Colonic mucosa (tissue), 4 donors: ENCODE data around the gene GLYAT. TPM values are rescaled to one million over a fixed set of nuclear protein-coding genes. Genes with fewer than 3 reads are reported as not detected.
"Not testable (repeated sequence)": the region's sequence is repeated elsewhere in the genome, so short reads cannot be mapped to it uniquely, and the experiment has no call there.

Experiments used
- DNase-seq: peaks from one replicate; pipeline ENCODE4 v3.0.0-alpha.2; 2020
- H3K27ac ChIP-seq: fragments of 200-600 bp; one replicate; pipeline ENCODE4 v1.8.0; 2021
- H3K27me3 ChIP-seq: fragments of 200-600 bp; one replicate; pipeline ENCODE4 v1.8.0; 2021
- H3K36me3 ChIP-seq: fragments of 200-600 bp; one replicate; pipeline ENCODE4 v1.8.0; 2021
- H3K4me1 ChIP-seq: fragments of 200-600 bp; one replicate; pipeline ENCODE4 v1.8.0; 2021; ENCODE audit warnings: mild to moderate bottlenecking
- H3K4me3 ChIP-seq: fragments of 200-600 bp; one replicate; pipeline ENCODE4 v1.8.0; 2021
- H3K9ac ChIP-seq, 2 donors: one replicate each; pipeline ENCODE4 v1.7.0; 2013; ENCODE audit warnings: control low read depth in 2 of 2, low read depth in 2 of 2, low read length in 2 of 2
- H3K9me3 ChIP-seq: fragments of 200-600 bp; one replicate; pipeline ENCODE4 v1.8.0; 2021
- intact Hi-C: fragments of 100-400 bp; cut with DNase I; formaldehyde crosslinking; loops from one replicate; pipeline ENCODE4 v1.14.1; 2022
- total RNA-seq, 2 donors: library from RNA; stranded (reverse); fragmentation: NEBNext Ultra II Directional in 1 of 2; extraction: Animal tissue kit (Norgen Biotek cat#: 25700) in 1 of 2; gene quantifications; one replicate each; pipeline ENCODE4 v1.2.1, GENCODE V29; 2021
- TF ChIP-seq, protein P1 (sequence below): fragments of 200-600 bp; IDR thresholded peaks from one replicate; pipeline ENCODE4 v1.8.0; 2022; ENCODE audit warnings: antibody characterized with exemption, mild to moderate bottlenecking
- donor health status: healthy.
- donor health status: DM: no; HTN: no; CAD: no.
- donor health status: DM: no; HTN: no; CAD: no.

GLYAT gene
- total RNA-seq, 2 donors from 2014 or later: not detected

GRCh38 chr11:58711832-58712231 is 19.9 kb downstream of the GLYAT start:
- no peaks in the 10 kb centered on the region for H3K9me3 ChIP-seq
- no peak overlapping the region for H3K27ac ChIP-seq
- no peak overlapping the region for H3K4me3 ChIP-seq
- no peak overlapping the region for H3K9ac ChIP-seq
- H3K36me3 ChIP-seq: no peaks in the 10 kb centered on the region
- TF ChIP-seq, protein P1, sequence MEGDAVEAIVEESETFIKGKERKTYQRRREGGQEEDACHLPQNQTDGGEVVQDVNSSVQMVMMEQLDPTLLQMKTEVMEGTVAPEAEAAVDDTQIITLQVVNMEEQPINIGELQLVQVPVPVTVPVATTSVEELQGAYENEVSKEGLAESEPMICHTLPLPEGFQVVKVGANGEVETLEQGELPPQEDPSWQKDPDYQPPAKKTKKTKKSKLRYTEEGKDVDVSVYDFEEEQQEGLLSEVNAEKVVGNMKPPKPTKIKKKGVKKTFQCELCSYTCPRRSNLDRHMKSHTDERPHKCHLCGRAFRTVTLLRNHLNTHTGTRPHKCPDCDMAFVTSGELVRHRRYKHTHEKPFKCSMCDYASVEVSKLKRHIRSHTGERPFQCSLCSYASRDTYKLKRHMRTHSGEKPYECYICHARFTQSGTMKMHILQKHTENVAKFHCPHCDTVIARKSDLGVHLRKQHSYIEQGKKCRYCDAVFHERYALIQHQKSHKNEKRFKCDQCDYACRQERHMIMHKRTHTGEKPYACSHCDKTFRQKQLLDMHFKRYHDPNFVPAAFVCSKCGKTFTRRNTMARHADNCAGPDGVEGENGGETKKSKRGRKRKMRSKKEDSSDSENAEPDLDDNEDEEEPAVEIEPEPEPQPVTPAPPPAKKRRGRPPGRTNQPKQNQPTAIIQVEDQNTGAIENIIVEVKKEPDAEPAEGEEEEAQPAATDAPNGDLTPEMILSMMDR: no peak
- no peaks in the 10 kb centered on the region for H3K27me3 ChIP-seq
- intact Hi-C loops: loop anchor here (10.0 kb wide), 1 partner anchor 593 kb away; no protein-coding TSS in a partner anchor
- H3K4me1 ChIP-seq: no peaks in the 10 kb centered on the region
- DNase-seq: no peak

GRCh38 chr11:58707767-58708166 is 24.0 kb downstream of the GLYAT start:
- H3K9ac ChIP-seq: no peak overlapping the region
- TF ChIP-seq, protein P1: no peak
- no peak overlapping the region for H3K27ac ChIP-seq
- no peaks in the 10 kb centered on the region for H3K27me3 ChIP-seq
- H3K9me3 ChIP-seq: no peaks in the 10 kb centered on the region
- no peak for DNase-seq
- no peak overlapping the region for H3K4me3 ChIP-seq
- H3K36me3 ChIP-seq: no peaks in the 10 kb centered on the region
- no peaks in the 10 kb centered on the region for H3K4me1 ChIP-seq
- intact Hi-C loops: no loop called here

GRCh38 chr11:58696825-58697224 is 34.9 kb downstream of the GLYAT start:
- DNase-seq, intact Hi-C loops, H3K9me3 ChIP-seq, H3K27ac ChIP-seq, H3K36me3 ChIP-seq, H3K4me3 ChIP-seq, H3K9ac ChIP-seq, H3K27me3 ChIP-seq, H3K4me1 ChIP-seq: not testable (repeated sequence)

- H3K36me3 ChIP-seq: no peaks in the 10 kb centered on the region
- no peak overlapping the region for H3K27ac ChIP-seq
- no peak for DNase-seq
- no peak overlapping the region for H3K9ac ChIP-seq
- H3K9me3 ChIP-seq: no peaks in the 10 kb centered on the region
- no peaks in the 10 kb centered on the region for H3K4me1 ChIP-seq
- intact Hi-C loops: no loop called here
- H3K4me3 ChIP-seq: no peak overlapping the region
- H3K27me3 ChIP-seq: no peaks in the 10 kb centered on the region
- TF ChIP-seq, protein P1: no peak
Observed at GRCh38 chr11:58693026-58693425, 38.7 kb downstream of the GLYAT start.

DNA sequence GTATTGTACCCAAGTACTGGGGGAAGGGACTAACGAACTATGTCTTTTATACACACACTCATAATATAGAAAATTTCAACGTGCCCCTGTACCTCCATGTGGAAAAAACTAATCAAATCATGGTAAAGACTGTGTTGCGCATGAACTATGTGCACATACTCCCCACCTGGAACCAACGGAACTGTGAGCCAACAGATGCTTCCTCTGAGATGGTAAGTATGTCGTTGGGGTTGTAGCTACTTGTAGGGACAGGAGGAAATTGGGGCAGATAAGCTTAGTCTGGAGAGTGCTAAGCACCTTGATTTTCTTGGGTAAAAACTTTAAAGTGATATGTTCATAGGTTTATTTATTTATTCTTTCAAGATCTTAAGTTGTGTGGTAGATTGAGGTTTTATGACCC is 40.1 kb downstream of the GLYAT start:
- no peaks in the 10 kb centered on the region for H3K36me3 ChIP-seq
- intact Hi-C loops: no loop called here

DNA sequence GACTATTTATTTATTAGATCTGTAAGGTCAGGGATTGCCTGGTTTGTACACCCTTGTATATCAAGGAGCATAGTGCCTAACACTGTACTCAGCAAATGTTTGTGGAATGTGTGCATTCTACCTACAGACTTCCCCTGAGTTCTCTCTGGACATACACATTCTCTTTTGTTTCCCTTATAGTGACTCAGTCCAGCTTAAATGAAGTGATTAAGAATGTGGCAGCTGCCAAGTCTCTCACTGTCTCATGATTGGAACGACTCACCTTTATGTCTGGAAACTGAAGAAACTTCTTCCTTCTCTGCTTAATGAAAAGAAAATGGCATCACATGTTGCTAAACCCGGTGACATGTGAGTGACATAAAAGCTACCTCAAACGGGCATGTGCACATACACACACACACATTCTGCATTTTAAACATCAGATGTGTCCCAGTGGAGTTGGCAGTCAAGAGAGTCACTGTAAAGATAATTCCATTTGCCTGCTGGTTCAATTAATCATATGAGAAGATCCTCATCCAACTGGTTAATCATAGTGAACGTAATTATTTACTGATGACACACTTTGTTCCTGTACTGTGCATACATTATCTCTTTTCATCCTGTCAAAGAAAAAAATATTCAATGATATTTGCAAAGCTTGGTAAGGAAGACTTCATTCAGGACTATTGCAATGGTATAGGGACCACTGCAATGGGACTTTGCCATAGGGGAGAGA is 42.8 kb downstream of the GLYAT start:
- Histone ChIP-seq H3K27me3 (no peaks in the 10 kb centered on the region), H3K36me3 (no peaks in the 10 kb centered on the region), H3K9ac (no peak overlapping the region), H3K27ac (no peak overlapping the region), H3K4me3 (no peak overlapping the region), H3K9me3 (no peaks in the 10 kb centered on the region), H3K4me1 (no peaks in the 10 kb centered on the region)
- TF ChIP-seq, protein P1: no peak
- DNase-seq: no peak
- intact Hi-C loops: no loop called here

More for the DNA sequence above, 40.1 kb downstream of the GLYAT start:
- no peaks in the 10 kb centered on the region for H3K9me3 ChIP-seq
- TF ChIP-seq, protein P1: no peak
- H3K4me1 ChIP-seq: no peaks in the 10 kb centered on the region
- H3K27ac ChIP-seq: no peak overlapping the region
- H3K9ac ChIP-seq: no peak overlapping the region
- no peaks in the 10 kb centered on the region for H3K27me3 ChIP-seq
- no peak for DNase-seq
- H3K4me3 ChIP-seq: no peak overlapping the region
